Endothelial cell of umbilical vein (primary cell): ENCODE data around the gene KRT78. TPM values are rescaled to one million over a fixed set of nuclear protein-coding genes. Genes with fewer than 3 reads are reported as not detected.

Experiments used
- BruUV-seq: library from RNA; stranded (reverse); fragments of 400-500 nt; replicated peaks from 2 replicates; lab custom pipeline; 2021; lab: Mats Ljungman, UMichigan
- CTCF ChIA-PET: fragments of 300-600, 350-600 bp; sonication (Branson Sonifier 250); formaldehyde crosslinking; loops from one replicate; lab custom pipeline; 2021; ENCODE audit warnings: antibody characterized with exemption, inconsistent platforms; lab: Charles Lee
- POLR2A ChIA-PET: fragments of 300-600, 350-600 bp; sonication (Branson Sonifier 250); formaldehyde crosslinking; loops from one replicate; lab custom pipeline; 2021; ENCODE audit warnings: antibody characterized with exemption, inconsistent platforms; lab: Charles Lee
- DNase-seq: peaks from one replicate; pipeline ENCODE4 v3.0.0-alpha.2; 2011; ENCODE audit warnings: low read depth, low spot score
- FAIRE-seq: peaks from 2 replicates; lab custom pipeline; 2011; peaks lifted over from hg19 to GRCh38; lab: Jason Lieb, UNC
- H2AFZ ChIP-seq: 2 replicates; pipeline ENCODE4 v1.6.0; 2012; ENCODE audit warnings: low read depth, low read length, control low read depth, inconsistent platforms
- H3K27ac ChIP-seq: 2 replicates; pipeline ENCODE4 v1.5.1; 2011; ENCODE audit warnings: low read depth, mild to moderate bottlenecking, control low read depth, low read length, moderate library complexity; ENCODE audit not compliant: insufficient read depth
- H3K27me3 ChIP-seq, 2 experiments: 2 replicates each; pipeline versions ENCODE4 v1.6.0 to v1.6.1; 2011; ENCODE audit warnings: low read length in 2 of 2, mixed read lengths in 1 of 2; ENCODE audit not compliant: control insufficient read depth in 2 of 2, insufficient read depth in 2 of 2
- H3K36me3 ChIP-seq, 2 experiments: 2 replicates in 1 of 2; 3 replicates in 1 of 2; pipeline ENCODE4 v1.5.1; 2011; ENCODE audit warnings: low read length in 2 of 2, mild to moderate bottlenecking in 1 of 2, moderate library complexity in 1 of 2; ENCODE audit not compliant: control insufficient read depth in 2 of 2, insufficient read depth in 2 of 2; ENCODE audit errors: extremely low read depth in 1 of 2
- H3K4me1 ChIP-seq: 3 replicates; pipeline ENCODE4 v1.5.1; 2011; ENCODE audit warnings: mild to moderate bottlenecking, low read length; ENCODE audit not compliant: control insufficient read depth, insufficient read depth; ENCODE audit errors: extremely low read depth
- H3K4me2 ChIP-seq: 2 replicates; pipeline ENCODE4 v1.6.1; 2011; ENCODE audit warnings: low read length, control low read depth, mixed read lengths; ENCODE audit not compliant: insufficient read depth
- H3K4me3 ChIP-seq, 3 experiments: fragments of 200-600 bp in 1 of 3; sonication (generic), shearing (Covaris generic) in 1 of 3; replicated peaks in 1 of 3; 2 replicates each; pipeline ENCODE4 v1.5.1; 2011 to 2016; ENCODE audit warnings: control low read depth in 3 of 3, low read length in 3 of 3, mild to moderate bottlenecking in 2 of 3, inconsistent platforms in 1 of 3, low read depth in 1 of 3, moderate library complexity in 1 of 3; ENCODE audit not compliant: insufficient read depth in 1 of 3
- H3K79me2 ChIP-seq: 2 replicates; pipeline ENCODE4 v1.6.0; 2012; ENCODE audit warnings: low read length, inconsistent platforms; ENCODE audit not compliant: control insufficient read depth, insufficient read depth
- H3K9ac ChIP-seq: replicated peaks from 2 replicates; pipeline ENCODE3; 2011; ENCODE audit warnings: low read length, control low read depth; ENCODE audit not compliant: insufficient read depth; ENCODE audit errors: extremely low read depth
- H3K9me1 ChIP-seq: replicated peaks from 3 replicates; pipeline ENCODE4 v1.6.0; 2011; ENCODE audit warnings: mild to moderate bottlenecking, low read length; ENCODE audit not compliant: control insufficient read depth, insufficient read depth; ENCODE audit errors: extremely low read depth
- H3K9me3 ChIP-seq: replicated peaks from 2 replicates; pipeline ENCODE4 v1.5.1; 2012; ENCODE audit warnings: low read length, inconsistent platforms; ENCODE audit not compliant: control insufficient read depth, insufficient read depth
- H4K20me1 ChIP-seq: replicated peaks from 2 replicates; pipeline ENCODE3; 2011; ENCODE audit warnings: mild to moderate bottlenecking, low read length; ENCODE audit not compliant: control insufficient read depth, insufficient read depth; ENCODE audit errors: extremely low read depth
- CTCF ChIP-seq, 2 donors: IDR thresholded peaks; 1 replicate in 1 of 2; 2 replicates in 1 of 2; pipeline ENCODE4 v1.5.1; 2011; ENCODE audit warnings: low read length in 2 of 2, mild to moderate bottlenecking in 2 of 2, moderate library complexity in 2 of 2, control low read depth in 1 of 2, inconsistent platforms in 1 of 2, low read depth in 1 of 2; ENCODE audit not compliant: insufficient read depth in 1 of 2; ENCODE audit errors: extremely low read depth in 1 of 2
- EZH2 ChIP-seq: IDR thresholded peaks from 2 replicates; pipeline ENCODE4 v1.6.1; 2012; ENCODE audit warnings: borderline replicate concordance, low read depth, mild to moderate bottlenecking, moderate library complexity, low read length, inconsistent platforms; ENCODE audit not compliant: severe bottlenecking
- FOS ChIP-seq: IDR thresholded peaks from 2 replicates; pipeline ENCODE4 v1.6.1; 2011; ENCODE audit warnings: mild to moderate bottlenecking, low read length, moderate library complexity, borderline replicate concordance; ENCODE audit not compliant: insufficient read depth
- GATA2 ChIP-seq: IDR thresholded peaks from 2 replicates; pipeline ENCODE4 v1.7.0; 2011; ENCODE audit warnings: low read depth, mild to moderate bottlenecking, moderate library complexity, mixed read lengths, low read length; ENCODE audit not compliant: insufficient read length, insufficient read depth
- dilution Hi-C: fragments of 300-500 bp; cut with MboI; formaldehyde crosslinking; loops from one replicate; pipeline ENCODE4 v1.15.0; 2019; ENCODE audit warnings: low sequenced_read_pairs; ENCODE audit not compliant: extremely low pct_ligation_motif_present
- intact Hi-C: fragments of 100-400 bp; cut with micrococcal nuclease; formaldehyde crosslinking; loops from one replicate; pipeline ENCODE4 v1.10.0; 2022
- polyA plus RNA-seq, 4 experiments: library from polyadenylated mRNA; depleted of rRNA in 3 of 4; stranded (reverse) in 3 of 4; unstranded in 1 of 4; fragments of >200 nt; gene quantifications; 2 replicates each; pipeline versions ENCODE4 v1.2.1 to v1.2.3, GENCODE V29; 2011 to 2012; ENCODE audit warnings: missing spikeins in 1 of 4
- total RNA-seq: library from RNA; stranded (reverse); gene quantifications from 2 replicates; pipeline ENCODE4 v1.2.3, GENCODE V29; 2021

KRT78 gene
- total and polyA plus RNA-seq, 2 donors (not counting 3 experiments of a cell fraction or from before 2014, with no cell fraction given), result not detected

- CTCF ChIA-PET, result interaction anchor here (0.8 kb wide), 1 partner anchor 49 kb away, joined by 3 read pairs; no protein-coding TSS in a partner anchor
Measured at GRCh38 chr12:52824741-52825410, 23.9 kb downstream of the KRT78 start.

GRCh38 chr12:52823761-52824450, 24.9 kb downstream of the KRT78 start:
- Histone ChIP-seq H3K27ac (no peak overlapping the region), H3K4me3 (no peak overlapping the region), H3K79me2 (no peaks in the 10 kb centered on the region), H3K9ac (no peak overlapping the region), H2AFZ (no peak overlapping the region), H3K9me3 (no peaks in the 10 kb centered on the region), H3K4me1 (no peaks in the 10 kb centered on the region), H3K4me2 (no peak overlapping the region), H3K9me1 (no peaks in the 10 kb centered on the region), H4K20me1 (no peaks in the 10 kb centered on the region), H3K27me3 (peaks cover 0 to 1% of the 10 kb centered on the region in 2 experiments), H3K36me3 (no peaks in the 10 kb centered on the region)
- DNase-seq, result no peak
- BruUV-seq, result no TSS peak
- TF ChIP-seq GATA2 (no peak), FOS (no peak), CTCF (IDR thresholded peaks at IDR 0.05; ENCODE audit: extremely low read depth in 1 of 2, insufficient read depth in 1 of 2, low read depth in 1 of 2, low read length in 2 of 2) (no peak)
- POLR2A ChIA-PET, result no interaction called here
- intact Hi-C loops, result loop anchor here (5.0 kb wide), 1 partner anchor 532 kb away; the partner anchor contains the start of gene KRT81
- CTCF ChIA-PET, result interaction anchor here (1.2 kb wide), 1 partner anchor 16 kb away, joined by 3 read pairs; no protein-coding TSS in a partner anchor
- dilution Hi-C loops, result no loop called here
- FAIRE-seq, result no peak

More at GRCh38 chr12:52824741-52825410, 23.9 kb downstream of the KRT78 start:
- Histone ChIP-seq H3K9me3 (no peaks in the 10 kb centered on the region), H3K79me2 (no peaks in the 10 kb centered on the region), H3K36me3 (no peaks in the 10 kb centered on the region), H3K9me1 (no peaks in the 10 kb centered on the region), H4K20me1 (no peaks in the 10 kb centered on the region), H3K9ac (no peak overlapping the region), H2AFZ (no peak overlapping the region), H3K4me2 (no peak overlapping the region), H3K4me3 (no peak overlapping the region), H3K27me3 (peaks cover 0 to 2% of the 10 kb centered on the region in 2 experiments), H3K27ac (no peak overlapping the region), H3K4me1 (no peaks in the 10 kb centered on the region)
- POLR2A ChIA-PET, result no interaction called here
- dilution Hi-C loops, result no loop called here
- TF ChIP-seq EZH2 (no peak), GATA2 (no peak)
- DNase-seq, result no peak
- intact Hi-C loops, result loop anchor here (5.0 kb wide), 1 partner anchor 533 kb away; the partner anchor contains the start of gene KRT81
- no TSS peak for BruUV-seq
- no peak for FAIRE-seq
